MM.1S (cell line): ENCODE data around the gene ERFL.

Experiments used
- DNase-seq: peaks from one replicate; pipeline ENCODE4 v3.0.0-alpha.2; 2015
- H2AFZ ChIP-seq: fragments of 300-600 bp; sonication (generic); 2 replicates; pipeline ENCODE4 v1.6.0; 2016; ENCODE audit warnings: antibody characterized with exemption, low read length
- H3F3A ChIP-seq: fragments of 300-600 bp; sonication (generic); 2 replicates; pipeline ENCODE4 v1.6.1; 2016; ENCODE audit warnings: mild to moderate bottlenecking, antibody characterized with exemption, low read length, moderate library complexity, mixed read lengths; ENCODE audit not compliant: insufficient read depth
- H3K27ac ChIP-seq: fragments of 300-600 bp; sonication (generic); 2 replicates; pipeline ENCODE4 v1.5.1; 2016; ENCODE audit warnings: mild to moderate bottlenecking, low read length
- H3K27me3 ChIP-seq: fragments of 300-600 bp; sonication (generic); replicated peaks from 2 replicates; pipeline ENCODE4 v1.6.0; 2016; ENCODE audit warnings: low read length; ENCODE audit not compliant: insufficient read depth
- H3K36me3 ChIP-seq: fragments of 300-600 bp; sonication (generic); replicated peaks from 2 replicates; pipeline ENCODE4 v1.6.1; 2016; ENCODE audit warnings: mild to moderate bottlenecking, low read length, mixed read lengths; ENCODE audit not compliant: insufficient read depth
- H3K4me1 ChIP-seq: fragments of 300-600 bp; sonication (generic); 2 replicates; pipeline ENCODE4 v1.6.1; 2016; ENCODE audit warnings: low read length, mixed read lengths
- H3K4me2 ChIP-seq: fragments of 300-600 bp; sonication (generic); 2 replicates; pipeline ENCODE4 v1.6.0; 2016; ENCODE audit warnings: low read depth, low read length
- H3K4me3 ChIP-seq: fragments of 300-600 bp; sonication (generic); 2 replicates; pipeline ENCODE4 v1.5.1; 2016; ENCODE audit warnings: low read length, mixed read lengths
- H3K79me2 ChIP-seq: fragments of 300-600 bp; sonication (generic); 2 replicates; pipeline ENCODE4 v1.6.1; 2016; ENCODE audit warnings: mixed run types, low read length, mixed read lengths
- H3K9ac ChIP-seq: fragments of 300-600 bp; sonication (generic); 2 replicates; pipeline ENCODE4 v1.6.1; 2016; ENCODE audit warnings: low read length, mixed read lengths
- H3K9me2 ChIP-seq: fragments of 300-600 bp; sonication (generic); replicated peaks from 2 replicates; pipeline ENCODE4 v1.6.1; 2016; ENCODE audit warnings: mild to moderate bottlenecking, low read length, mixed read lengths; ENCODE audit not compliant: insufficient read depth
- H3K9me3 ChIP-seq: fragments of 300-600 bp; sonication (generic); replicated peaks from 2 replicates; pipeline ENCODE4 v1.6.1; 2016; ENCODE audit warnings: mild to moderate bottlenecking, low read length, mixed read lengths; ENCODE audit not compliant: insufficient read depth
- H4K20me1 ChIP-seq: fragments of 300-600 bp; sonication (generic); 2 replicates; pipeline ENCODE4 v1.6.1; 2016; ENCODE audit warnings: mild to moderate bottlenecking, low read length, moderate library complexity, mixed read lengths; ENCODE audit not compliant: insufficient read depth
- CTCF ChIP-seq: fragments of 300-600 bp; sonication (generic); IDR thresholded peaks from 2 replicates; pipeline ENCODE4 v1.5.1; 2016; ENCODE audit warnings: antibody characterized with exemption, low read length, mixed read lengths
- EZH2 ChIP-seq: fragments of 300-600 bp; sonication (generic); optimal IDR thresholded peaks from 2 replicates; pipeline ENCODE3; 2017; ENCODE audit warnings: low read depth, mild to moderate bottlenecking, antibody characterized with exemption, low read length, mixed read lengths
- EZH2phosphoT487 ChIP-seq: fragments of 300-600 bp; sonication (generic); IDR thresholded peaks from 2 replicates; pipeline ENCODE4 v1.6.1; 2018; ENCODE audit warnings: antibody characterized with exemption, low read length

ERFL gene

DNA sequence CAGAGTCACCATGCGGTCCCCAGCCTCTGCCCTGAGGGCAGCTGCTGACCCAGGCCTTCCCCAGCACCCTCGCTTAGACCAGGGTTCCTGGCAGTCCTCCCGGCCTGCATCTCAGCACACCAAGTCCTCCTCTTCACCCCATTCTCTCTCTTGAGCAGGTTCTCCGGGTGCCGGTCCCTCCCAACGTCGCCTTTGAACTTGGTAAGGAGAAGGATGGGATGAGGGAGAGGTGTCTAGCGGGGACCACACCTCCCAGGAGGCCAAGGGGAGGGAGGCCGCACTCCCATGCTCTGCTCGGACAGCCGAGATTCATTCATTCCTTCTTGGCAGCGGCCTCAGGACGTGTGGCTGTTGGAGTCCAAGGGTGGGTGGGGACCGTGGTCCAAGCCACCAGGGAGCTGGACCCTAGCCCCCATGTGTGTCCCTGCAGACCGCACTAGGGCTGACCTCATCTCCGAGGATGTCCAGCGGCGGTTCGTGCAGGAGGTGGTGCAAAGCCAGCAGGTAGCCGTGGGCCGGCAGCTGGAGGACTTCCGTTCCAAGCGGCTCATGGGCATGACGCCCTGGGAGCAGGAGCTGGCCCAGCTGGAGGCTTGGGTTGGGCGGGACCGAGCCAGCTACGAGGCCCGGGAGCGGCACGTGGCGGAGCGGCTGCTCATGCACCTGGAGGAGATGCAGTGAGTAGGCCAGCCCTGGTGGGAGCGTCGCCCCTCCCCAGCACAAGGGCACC lies 35.9 kb downstream of the ERFL start:
- Histone ChIP-seq H3K27me3 (no peaks in the 10 kb centered on the region), H3K9me3 (no peaks in the 10 kb centered on the region), H3K36me3 (no peaks in the 10 kb centered on the region), H3K4me2 (no peak overlapping the region), H3K9me2 (no peaks in the 10 kb centered on the region), H3K27ac (no peak overlapping the region), H3K9ac (no peak overlapping the region), H3F3A (no peaks in the 10 kb centered on the region), H3K4me1 (no peaks in the 10 kb centered on the region), H4K20me1 (no peaks in the 10 kb centered on the region), H3K79me2 (peaks cover 7% of the 10 kb centered on the region; the same call in 1 of the 2 replicates), H3K4me3 (no peak overlapping the region), H2AFZ (no peak overlapping the region)
- TF ChIP-seq EZH2phosphoT487 (no peak), CTCF (no peak), EZH2 (no peak)
- DNase-seq: no peak

- H2AFZ ChIP-seq: no peak overlapping the region
- H3F3A ChIP-seq: no peaks in the 10 kb centered on the region
- no peaks in the 10 kb centered on the region for H3K36me3 ChIP-seq
- no peaks in the 10 kb centered on the region for H4K20me1 ChIP-seq
- no peaks in the 10 kb centered on the region for H3K9me3 ChIP-seq
- no peak overlapping the region for H3K4me3 ChIP-seq
- no peak for DNase-seq
- no peak overlapping the region for H3K4me2 ChIP-seq
- TF ChIP-seq EZH2phosphoT487 (no peak), CTCF (no peak), EZH2 (no peak)
- H3K27me3 ChIP-seq: no peaks in the 10 kb centered on the region
- no peaks in the 10 kb centered on the region for H3K9me2 ChIP-seq
- peaks cover 21% of the 10 kb centered on the region for H3K79me2 ChIP-seq
- H3K4me1 ChIP-seq: peaks cover 11% of the 10 kb centered on the region; the same call in 1 of the 2 replicates
- no peak overlapping the region for H3K9ac ChIP-seq
- H3K27ac ChIP-seq: no peak overlapping the region
Measured at GRCh38 chr19:41890936-41891335, 37.3 kb downstream of the ERFL start.

GRCh38 chr19:41889896-41890295 lies 38.4 kb downstream of the ERFL start:
- no peak for DNase-seq
- no peaks in the 10 kb centered on the region for H3K36me3 ChIP-seq
- H4K20me1 ChIP-seq: no peaks in the 10 kb centered on the region

More at GRCh38 chr19:41889896-41890295, 38.4 kb downstream of the ERFL start:
- H3K4me1 ChIP-seq: peaks cover 15% of the 10 kb centered on the region
- H2AFZ ChIP-seq: no peak overlapping the region
- H3K9me3 ChIP-seq: no peaks in the 10 kb centered on the region
- H3F3A ChIP-seq: no peaks in the 10 kb centered on the region
- H3K27me3 ChIP-seq: no peaks in the 10 kb centered on the region
- H3K79me2 ChIP-seq: peaks cover 32% of the 10 kb centered on the region
- H3K4me3 ChIP-seq: no peak overlapping the region
- H3K9ac ChIP-seq: no peak overlapping the region
- no peak for TF ChIP-seq EZH2
- no peak for TF ChIP-seq EZH2phosphoT487
- no peak for TF ChIP-seq CTCF
- no peaks in the 10 kb centered on the region for H3K9me2 ChIP-seq
- no peak overlapping the region for H3K4me2 ChIP-seq
- no peak overlapping the region for H3K27ac ChIP-seq
